22Rv1 (cell line): ENCODE measurements around the gene OR10P1.

Experiments
- CTCF ChIP-seq: fragments of 450-650 bp; IDR thresholded peaks from 2 replicates; pipeline ENCODE4 v1.5.1; 2017; ENCODE audit warnings: mild to moderate bottlenecking
- ZFX ChIP-seq: fragments of 450-650 bp; IDR thresholded peaks from 2 replicates; pipeline ENCODE4 v1.6.1; 2017; ENCODE audit warnings: antibody characterized with exemption, borderline replicate concordance

GRCh38 chr12:55631056-55631455, 5.6 kb upstream of the OR10P1 start:
- no peak for TF ChIP-seq CTCF
- TF ChIP-seq ZFX: no peak
